ENCODE results near the gene CRYZL1.

CRYZL1 gene

DNA sequence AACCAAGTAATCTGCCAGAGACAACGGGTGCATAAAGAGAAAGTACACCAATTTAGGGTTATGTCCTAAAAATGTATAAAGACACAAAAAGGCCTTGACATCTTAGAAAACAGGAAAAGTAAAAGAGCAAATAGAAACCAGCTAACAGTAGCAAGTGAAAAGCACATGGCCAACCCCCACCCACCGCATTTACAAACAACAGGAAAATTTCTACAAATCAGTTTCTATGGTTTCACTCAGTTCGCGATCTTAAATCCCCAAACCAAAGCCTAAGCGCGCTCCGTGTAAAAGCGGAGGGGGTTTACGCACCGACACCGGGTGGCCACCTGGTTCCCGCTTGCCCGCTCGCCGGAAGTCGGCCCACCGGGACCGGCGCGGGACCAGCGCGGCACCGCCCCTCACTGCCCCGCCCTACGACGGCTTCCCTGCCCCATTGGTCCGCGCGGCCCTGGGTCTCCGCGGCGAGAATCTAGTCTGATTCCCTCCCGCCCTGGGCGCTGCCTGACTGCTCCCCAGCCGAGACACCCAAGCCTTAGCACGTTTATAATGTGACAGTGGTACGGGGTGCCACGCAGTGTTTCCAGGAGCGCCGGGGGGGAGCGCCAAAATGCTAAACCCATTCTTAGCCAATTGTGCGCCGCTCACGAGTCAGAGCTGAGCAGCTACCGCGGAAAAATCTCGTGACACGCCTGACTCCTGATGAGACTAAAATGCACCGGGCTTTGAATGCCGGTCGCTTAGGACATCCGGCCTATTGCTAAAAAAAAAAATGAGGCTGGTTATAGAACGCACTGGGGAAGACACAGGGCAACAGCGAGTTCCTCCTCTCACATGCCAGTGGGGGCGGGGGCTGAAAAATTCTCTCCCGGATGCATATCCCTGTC lies 99.5 kb downstream of the CRYZL1 start, which contains the start of gene GART:
Gene GART, minus strand, starts transcription at position 362 of the 884 bp plus-strand sequence. CDS start 2,802 bp downstream, outside the sequence.
- TF ChIP-seq CTCF (IDR thresholded peaks at IDR 0.05; ENCODE audit: low read depth, low read length, missing control alignments) = no peak
- no peak for DNase-seq (ENCODE audit: low read depth)
- H3K4me3 ChIP-seq (ENCODE audit: low read depth, low read length) = peak within 1 kb of the TSS; percentile 68

- TF ChIP-seq CTCF (IDR thresholded peaks at IDR 0.05; ENCODE audit: low read depth, low read length, missing control alignments) = no peak
- H3K4me3 ChIP-seq (ENCODE audit: low read depth, low read length) = peak overlapping the region; percentile 68
- no peak for DNase-seq (ENCODE audit: low read depth)
Measured at GRCh38 chr21:33541105-33541711, 100.3 kb downstream of the CRYZL1 start.

DNA sequence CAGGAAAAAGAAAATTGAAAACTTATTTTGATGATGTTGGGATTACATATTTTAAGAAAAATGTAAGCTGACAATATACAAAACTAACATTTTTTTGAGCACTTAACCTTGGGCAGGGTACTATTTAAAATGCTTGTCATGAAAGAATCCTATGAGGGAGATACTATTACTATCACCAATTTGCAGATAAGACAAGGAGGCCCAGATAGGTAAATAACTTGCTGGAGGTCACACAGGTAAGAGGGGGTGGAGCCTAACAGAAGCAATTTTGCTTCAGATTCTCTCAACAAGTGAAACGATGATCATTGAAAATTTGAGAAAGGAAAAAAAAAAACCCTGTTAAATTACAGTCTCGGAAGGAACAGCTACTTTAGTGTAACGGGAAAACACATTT lies 100.8 kb downstream of the CRYZL1 start:
- DNase-seq (ENCODE audit: low read depth) = no peak
- H3K4me3 ChIP-seq (ENCODE audit: low read depth, low read length) = peak overlapping the region; percentile 68; the same call in 1 of the 2 replicates
- no peak for TF ChIP-seq CTCF (IDR thresholded peaks at IDR 0.05; ENCODE audit: low read depth, low read length, missing control alignments)

- TF ChIP-seq CTCF (IDR thresholded peaks at IDR 0.05; ENCODE audit: low read depth, low read length, missing control alignments) = no peak
- H3K4me3 ChIP-seq (ENCODE audit: low read depth, low read length) = no peak overlapping the region
- DNase-seq (ENCODE audit: low read depth) = no peak
Measured at GRCh38 chr21:33539616-33540015, 101.9 kb downstream of the CRYZL1 start.

Measured in GM12864 (cell line).